Sigmoid colon (tissue), 7 donors: ENCODE results near the gene WNT6. TPM values are rescaled to one million over a fixed set of nuclear protein-coding genes. Genes with fewer than 3 reads are reported as not detected.

Experiments used
- DNase-seq: peaks from one replicate; pipeline ENCODE4 v3.0.0-alpha.2; 2019
- H3K27ac ChIP-seq, 4 donors: fragments of 200-600 bp; sonication (generic); one replicate each; pipeline ENCODE4 v1.5.1; 2016 to 2019; ENCODE audit warnings: mild to moderate bottlenecking in 1 of 4
- H3K27me3 ChIP-seq, 3 donors: fragments of 200-600 bp; sonication (generic); one replicate each; pipeline ENCODE4 v1.5.1; 2019; ENCODE audit warnings: mild to moderate bottlenecking in 1 of 3
- H3K36me3 ChIP-seq, 4 donors: fragments of 200-600 bp; sonication (generic); one replicate each; pipeline ENCODE4 v1.5.1; 2016 to 2019
- H3K4me1 ChIP-seq, 4 donors: fragments of 200-600 bp; sonication (generic); one replicate each; pipeline ENCODE4 v1.5.1; 2017 to 2019
- H3K4me3 ChIP-seq, 4 donors: fragments of 200-600 bp; sonication (generic); one replicate each; pipeline ENCODE4 v1.5.1; 2017 to 2019; ENCODE audit warnings: mild to moderate bottlenecking in 2 of 4, moderate library complexity in 1 of 4
- H3K9me3 ChIP-seq, 4 donors: fragments of 200-600 bp in 3 of 4; sonication (generic) in 3 of 4; one replicate each; pipeline versions ENCODE4 v1.5.1 to v1.6.1; 2013 to 2019
- CTCF ChIP-seq, 4 experiments: fragments of 450-650 bp in 3 of 4; fragments of 200-600 bp in 1 of 4; IDR thresholded peaks; one replicate each; pipeline ENCODE4 v1.5.1; 2016 to 2019; ENCODE audit warnings: antibody characterized with exemption in 4 of 4, mild to moderate bottlenecking in 3 of 4, moderate library complexity in 2 of 4
- EP300 ChIP-seq, 4 donors: sonication (generic); formaldehyde crosslinking; IDR thresholded peaks; one replicate each; pipeline ENCODE4 v1.6.1; 2017; ENCODE audit warnings: antibody characterized with exemption in 4 of 4
- POLR2A ChIP-seq, 2 donors: fragments of 450-650 bp; IDR thresholded peaks; one replicate each; pipeline ENCODE4 v1.6.1; 2016; ENCODE audit warnings: antibody characterized with exemption in 2 of 2, mild to moderate bottlenecking in 2 of 2, moderate library complexity in 2 of 2
- POLR2AphosphoS5 ChIP-seq, 4 donors: sonication (generic); formaldehyde crosslinking; IDR thresholded peaks; one replicate each; pipeline ENCODE4 v1.6.1; 2017; ENCODE audit warnings: antibody characterized with exemption in 4 of 4
- WGBS, 2 donors: extraction: QIAGEN DNeasy Blood & Tissue Kit; methylation state at CpG; one replicate each; pipeline ENCODE4 v1.1.7; 2013; 5-methylcytosine and 5-hydroxymethylcytosine counted together
- intact Hi-C: fragments of 100-400 bp; cut with DNase I; formaldehyde crosslinking; loops from one replicate; pipeline ENCODE4 v1.15.1; 2023
- polyA plus RNA-seq, 3 donors: library from polyadenylated mRNA; stranded (reverse); fragments of 200-250 nt; gene quantifications; one replicate each; pipeline ENCODE4 v1.2.3, GENCODE V29; 2013
- total RNA-seq, 4 donors: library from RNA; depleted of rRNA; stranded (reverse); fragments of >200 nt; gene quantifications; one replicate each; pipeline ENCODE4 v1.1.0, GENCODE V29; 2016
- donor health status: healthy with polysubstance abuse.
- donor health status: Bipolar disorder and iron deficiency.
- donor health status: healthy.

The WNT6 gene
- 1 to 10 TPM; 2.6 to 3.9 (median 3.1) TPM for total RNA-seq
- polyA plus RNA-seq: 1 to 10 TPM in 1 of 3 donors, not detected in 2; 1.5 TPM

- peak within 1 kb of the TSS; percentile 16 to 47 (median 41) for H3K4me3 ChIP-seq
- H3K27ac ChIP-seq: peak within 1 kb of the TSS in 2 of 4 donors; percentile 32 to 47
- H3K36me3 ChIP-seq: no peaks in the 10 kb centered on the region
- peaks cover 33 to 100% (median 84%) of the 10 kb centered on the region in 3 donors for H3K27me3 ChIP-seq
- TF ChIP-seq POLR2A (IDR thresholded peaks at IDR 0.05) (no peak), POLR2AphosphoS5 (IDR thresholded peaks at IDR 0.05) (no peak), EP300 (IDR thresholded peaks at IDR 0.05) (no peak), CTCF (IDR thresholded peaks at IDR 0.05) (no peak)
- intact Hi-C loops: no loop called here
- H3K4me1 ChIP-seq: peaks cover 0 to 27% (median 23%) of the 10 kb centered on the region in 4 donors
- WGBS, 2 donors: 1 to 2% methylated on average over 64 of the region's 64 CpGs
- no peaks in the 10 kb centered on the region for H3K9me3 ChIP-seq
- peak; percentile 65 for DNase-seq
Observed at GRCh38 chr2:218859556-218859987, at the start of gene WNT6. TSS of gene WNT6 (plus strand) at chr2:218859805. CDS start at chr2:218860038, 233 bp downstream.

GRCh38 chr2:218810256-218810655 lies 49.3 kb upstream of the WNT6 start:
- H3K27me3 ChIP-seq: no peaks in the 10 kb centered on the region
- H3K4me1 ChIP-seq: peaks cover 0 to 24% (median 16%) of the 10 kb centered on the region in 4 donors

GRCh38 chr2:218811382-218811781 lies 48.2 kb upstream of the WNT6 start:
- peaks cover 14 to 44% (median 28%) of the 10 kb centered on the region in 4 donors for H3K36me3 ChIP-seq
- H3K27ac ChIP-seq: no peak overlapping the region
- no peaks in the 10 kb centered on the region for H3K9me3 ChIP-seq
- intact Hi-C loops: no loop called here
- TF ChIP-seq CTCF (IDR thresholded peaks at IDR 0.05) (no peak), EP300 (IDR thresholded peaks at IDR 0.05) (no peak), POLR2A (IDR thresholded peaks at IDR 0.05) (no peak), POLR2AphosphoS5 (IDR thresholded peaks at IDR 0.05) (no peak)
- WGBS, 2 donors: 71 to 83% methylated on average over 4 of the region's 4 CpGs
- peaks cover 0 to 14% (median 5%) of the 10 kb centered on the region in 4 donors for H3K4me1 ChIP-seq
- no peak overlapping the region for H3K4me3 ChIP-seq
- no peak for DNase-seq
- H3K27me3 ChIP-seq: no peaks in the 10 kb centered on the region

More at GRCh38 chr2:218810256-218810655, 49.3 kb upstream of the WNT6 start:
- peaks cover 14 to 33% (median 26%) of the 10 kb centered on the region in 4 donors for H3K36me3 ChIP-seq
- H3K9me3 ChIP-seq: no peaks in the 10 kb centered on the region
- no peak overlapping the region for H3K27ac ChIP-seq
- no peak overlapping the region for H3K4me3 ChIP-seq
- intact Hi-C loops: no loop called here
- TF ChIP-seq CTCF (IDR thresholded peaks at IDR 0.05) (no peak), POLR2AphosphoS5 (IDR thresholded peaks at IDR 0.05) (no peak), EP300 (IDR thresholded peaks at IDR 0.05) (no peak), POLR2A (IDR thresholded peaks at IDR 0.05) (no peak)
- whole genome bisulfite sequencing, 2 donors: 79 to 88% methylated on average over 2 of the region's 2 CpGs
- DNase-seq: no peak

- no peak for TF ChIP-seq EP300 (IDR thresholded peaks at IDR 0.05)
- no peak for TF ChIP-seq CTCF (IDR thresholded peaks at IDR 0.05)
- TF ChIP-seq POLR2AphosphoS5 (IDR thresholded peaks at IDR 0.05): no peak
- TF ChIP-seq POLR2A (IDR thresholded peaks at IDR 0.05): no peak
- peaks cover 0 to 6% (median 0%) of the 10 kb centered on the region in 4 donors for H3K4me1 ChIP-seq
Observed at GRCh38 chr2:218812096-218812815, 47.3 kb upstream of the WNT6 start.

More at GRCh38 chr2:218812096-218812815, 47.3 kb upstream of the WNT6 start:
- no peaks in the 10 kb centered on the region for H3K27me3 ChIP-seq
- intact Hi-C loops: no loop called here
- no peak overlapping the region for H3K4me3 ChIP-seq
- H3K27ac ChIP-seq: no peak overlapping the region
- 95 to 96% methylated on average over 21 of the region's 21 CpGs for WGBS, 2 donors
- H3K9me3 ChIP-seq: no peaks in the 10 kb centered on the region
- peaks cover 14 to 50% (median 29%) of the 10 kb centered on the region in 4 donors for H3K36me3 ChIP-seq
- no peak for DNase-seq
